Neuron (in vitro differentiated cells): Measurements from ENCODE around the gene IL10RB.
"Not testable (repeated sequence)": the region's sequence is repeated elsewhere in the genome, so short reads cannot be mapped to it uniquely, and the experiment has no call there.

Source experiments
- H2AFZ ChIP-seq: one replicate; pipeline ENCODE4 v1.6.1; 2013; ENCODE audit warnings: low read depth, mild to moderate bottlenecking, inconsistent platforms, low read length, moderate library complexity
- H3K27me3 ChIP-seq: one replicate; pipeline ENCODE4 v1.6.1; 2013; ENCODE audit warnings: low read length; ENCODE audit not compliant: insufficient read depth
- H3K36me3 ChIP-seq: one replicate; pipeline ENCODE4 v1.6.1; 2013; ENCODE audit warnings: low read length; ENCODE audit not compliant: insufficient read depth
- H3K4me1 ChIP-seq: one replicate; pipeline ENCODE4 v1.6.1; 2013; ENCODE audit warnings: low read length; ENCODE audit not compliant: insufficient read depth
- H3K4me3 ChIP-seq: 2 replicates; pipeline ENCODE4 v1.5.1; 2013; ENCODE audit warnings: mild to moderate bottlenecking, low read length, moderate library complexity
- H3K9me3 ChIP-seq: one replicate; pipeline ENCODE4 v1.6.1; 2013; ENCODE audit warnings: low read length

The IL10RB gene

DNA sequence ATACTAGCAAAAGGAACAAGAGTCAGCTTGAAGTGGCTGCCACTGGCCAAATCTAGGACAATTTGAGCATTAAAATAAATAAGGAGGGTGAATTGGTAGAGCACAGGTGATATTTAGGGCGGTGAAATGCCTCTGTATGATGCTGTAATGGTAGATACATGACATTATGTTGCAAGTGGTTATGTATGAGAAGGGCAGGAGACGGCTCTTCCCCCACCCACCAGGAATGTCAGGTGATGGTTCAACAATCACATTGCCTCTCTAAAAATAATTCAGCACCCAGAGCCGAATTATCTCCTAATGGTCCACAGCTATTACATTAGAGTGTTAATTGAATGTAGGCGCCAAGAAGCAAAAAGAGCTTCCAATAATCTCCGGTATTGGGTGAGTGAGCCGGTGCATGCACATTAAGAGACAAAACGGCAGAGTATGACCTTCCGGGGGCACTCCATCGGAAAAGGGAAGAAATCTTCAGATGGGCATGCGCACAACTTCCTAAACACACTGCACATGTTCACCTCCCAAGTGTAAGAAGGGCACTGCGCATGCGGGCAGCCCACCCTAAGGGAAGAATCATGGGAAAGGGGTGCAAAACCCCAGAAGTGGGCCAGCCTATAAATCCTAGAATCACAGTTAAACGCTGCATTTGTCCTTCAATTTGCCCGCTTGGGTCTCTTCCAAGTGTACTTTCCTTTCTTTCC, 51.8 kb downstream of the IL10RB start:
- Histone ChIP-seq H3K36me3 (no peaks in the 10 kb centered on the region), H3K4me3 (no peak overlapping the region)

DNA sequence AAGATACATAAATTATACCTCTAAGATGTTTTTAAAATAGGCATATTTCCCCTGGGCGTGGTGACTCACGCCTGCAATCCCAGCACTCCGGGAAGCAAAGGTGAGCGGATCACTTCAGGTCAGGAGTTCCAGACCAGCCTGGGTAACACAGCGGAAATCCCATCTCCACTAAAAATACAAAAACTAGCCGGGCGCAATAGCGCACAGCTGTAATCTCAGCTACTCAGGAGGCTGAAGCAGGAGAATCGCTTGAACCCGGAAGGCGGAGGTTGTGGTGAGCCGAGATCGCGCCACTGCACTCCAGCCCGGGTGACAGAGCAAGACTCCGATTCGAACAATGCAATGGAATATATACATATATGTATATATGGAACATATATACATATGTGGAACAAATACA, 54.8 kb downstream of the IL10RB start:
- not testable (repeated sequence) for H3K27me3 ChIP-seq, H2AFZ ChIP-seq, H3K9me3 ChIP-seq, H3K36me3 ChIP-seq, H3K4me3 ChIP-seq, H3K4me1 ChIP-seq

More for the DNA sequence above, 51.8 kb downstream of the IL10RB start:
- H2AFZ ChIP-seq = no peak overlapping the region
- H3K27me3 ChIP-seq = no peaks in the 10 kb centered on the region
- H3K9me3 ChIP-seq = no peaks in the 10 kb centered on the region
- no peaks in the 10 kb centered on the region for H3K4me1 ChIP-seq

DNA sequence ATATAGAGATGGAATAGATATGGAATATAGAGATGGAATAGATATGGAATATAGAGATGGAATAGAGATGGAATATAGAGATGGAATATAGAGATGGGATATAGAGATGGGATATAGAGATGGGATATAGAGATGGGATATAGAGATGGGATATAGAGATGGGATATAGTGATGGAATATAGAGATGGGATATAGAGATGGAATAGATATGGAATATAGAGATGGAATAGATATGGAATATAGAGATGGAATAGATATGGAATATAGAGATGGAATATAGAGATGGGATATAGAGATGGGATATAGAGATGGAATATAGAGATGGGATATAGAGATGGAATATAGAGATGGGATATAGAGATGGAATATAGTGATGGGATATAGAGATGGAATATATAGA, 57.4 kb downstream of the IL10RB start:
- H3K4me3 ChIP-seq = peak overlapping the region; percentile 65
- H3K4me1 ChIP-seq, H3K27me3 ChIP-seq, H3K36me3 ChIP-seq, H3K9me3 ChIP-seq, H2AFZ ChIP-seq: not testable (repeated sequence)

GRCh38 chr21:33324291-33325221, 58.4 kb downstream of the IL10RB start, which contains the start of gene IFNAR1:
TSS of gene IFNAR1 (plus strand) at chr21:33324970. CDS start at chr21:33325056, 86 bp downstream.
- Histone ChIP-seq H3K36me3 (no peaks in the 10 kb centered on the region), H2AFZ (peak within 1 kb of the TSS; percentile 48), H3K4me1 (peaks cover 5% of the 10 kb centered on the region), H3K4me3 (peak within 1 kb of the TSS; percentile 65), H3K9me3 (peaks cover 3% of the 10 kb centered on the region), H3K27me3 (no peaks in the 10 kb centered on the region)

GRCh38 chr21:33325222-33326067, 59.3 kb downstream of the IL10RB start:
- Histone ChIP-seq H3K4me1 (peaks cover 5% of the 10 kb centered on the region), H3K27me3 (no peaks in the 10 kb centered on the region), H3K4me3 (peak overlapping the region; percentile 65), H3K36me3 (no peaks in the 10 kb centered on the region), H2AFZ (peak overlapping the region; percentile 48), H3K9me3 (peaks cover 3% of the 10 kb centered on the region)

DNA sequence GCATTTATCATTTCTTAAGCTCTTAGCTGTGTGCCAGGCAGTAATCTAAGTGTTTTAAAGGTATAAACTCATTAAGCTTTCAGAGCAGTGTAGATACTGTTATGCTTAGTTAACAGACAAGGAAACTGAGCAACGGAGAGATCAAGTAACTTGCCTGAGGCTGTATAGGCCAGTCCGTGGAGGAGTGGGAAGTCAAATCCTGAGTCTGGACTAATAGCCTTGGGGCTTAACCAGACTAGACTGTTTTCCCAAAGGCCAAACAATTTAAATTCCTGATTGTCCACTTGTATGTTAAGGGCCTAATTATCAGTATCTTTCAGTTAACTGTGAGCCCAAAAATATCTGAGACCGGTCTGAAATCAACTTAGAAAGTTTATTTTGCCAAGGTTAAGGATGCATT, 61.2 kb downstream of the IL10RB start:
- Histone ChIP-seq H3K27me3 (no peaks in the 10 kb centered on the region), H3K4me1 (peaks cover 5% of the 10 kb centered on the region), H3K36me3 (peaks cover 9% of the 10 kb centered on the region), H3K4me3 (no peak overlapping the region), H3K9me3 (peaks cover 20% of the 10 kb centered on the region), H2AFZ (no peak overlapping the region)

DNA sequence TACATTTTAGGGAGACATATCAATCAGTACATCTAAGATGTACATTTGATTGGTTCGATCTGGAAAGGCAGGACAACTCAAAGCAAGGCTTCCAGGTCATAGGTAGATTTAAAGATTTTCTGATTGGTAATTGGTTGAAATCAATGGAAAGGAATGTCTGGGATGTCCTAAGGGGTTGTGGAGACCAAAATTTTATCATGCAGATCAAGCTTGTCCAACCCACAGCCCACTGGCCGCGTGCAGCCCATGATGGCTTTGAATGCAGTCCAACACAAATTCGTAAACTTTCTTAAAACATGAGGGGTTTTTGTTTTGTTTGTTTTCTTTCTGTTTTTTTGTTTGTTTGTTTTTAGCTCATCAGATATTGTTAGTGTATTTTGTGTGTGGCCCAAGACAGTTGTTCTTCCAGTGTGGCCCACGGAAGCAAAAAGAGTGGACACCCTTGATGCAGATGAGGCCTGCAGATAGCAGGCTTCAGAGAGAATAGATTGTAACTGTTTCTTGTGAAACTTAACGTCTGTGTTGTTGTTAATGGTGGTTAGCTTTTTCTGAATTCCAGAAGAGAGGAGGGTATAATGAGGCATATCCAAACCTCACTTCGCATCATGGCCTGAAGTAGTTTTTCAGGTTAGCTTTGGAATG, 61.7 kb downstream of the IL10RB start:
- Histone ChIP-seq H3K9me3 (peaks cover 21% of the 10 kb centered on the region), H2AFZ (no peak overlapping the region), H3K4me3 (no peak overlapping the region), H3K4me1 (peaks cover 5% of the 10 kb centered on the region), H3K27me3 (no peaks in the 10 kb centered on the region), H3K36me3 (peaks cover 9% of the 10 kb centered on the region)

DNA sequence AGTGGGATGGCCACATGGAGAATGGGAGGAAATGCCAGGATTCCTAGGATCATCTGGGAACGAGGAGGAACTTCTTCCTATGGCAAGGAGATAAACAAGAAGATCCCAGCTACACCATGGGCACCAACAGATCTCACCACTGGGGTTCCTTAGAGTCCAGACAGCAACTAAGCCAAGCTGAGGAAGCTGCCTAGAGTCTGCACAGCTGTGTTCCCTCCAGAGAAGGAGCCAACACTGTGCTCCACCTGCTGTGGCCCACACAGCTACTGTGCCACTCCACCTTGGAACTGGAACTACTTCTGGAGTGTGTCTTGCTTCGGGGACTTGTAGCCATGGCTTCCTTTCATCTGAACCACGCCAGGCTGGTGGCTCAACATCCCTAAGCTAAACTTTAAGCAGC, 64.6 kb downstream of the IL10RB start:
- H3K4me3 ChIP-seq = no peak overlapping the region
- H3K36me3 ChIP-seq = peaks cover 12% of the 10 kb centered on the region
- peaks cover 3% of the 10 kb centered on the region for H3K4me1 ChIP-seq
- H3K9me3 ChIP-seq = peaks cover 27% of the 10 kb centered on the region
- no peaks in the 10 kb centered on the region for H3K27me3 ChIP-seq
- H2AFZ ChIP-seq = no peak overlapping the region

DNA sequence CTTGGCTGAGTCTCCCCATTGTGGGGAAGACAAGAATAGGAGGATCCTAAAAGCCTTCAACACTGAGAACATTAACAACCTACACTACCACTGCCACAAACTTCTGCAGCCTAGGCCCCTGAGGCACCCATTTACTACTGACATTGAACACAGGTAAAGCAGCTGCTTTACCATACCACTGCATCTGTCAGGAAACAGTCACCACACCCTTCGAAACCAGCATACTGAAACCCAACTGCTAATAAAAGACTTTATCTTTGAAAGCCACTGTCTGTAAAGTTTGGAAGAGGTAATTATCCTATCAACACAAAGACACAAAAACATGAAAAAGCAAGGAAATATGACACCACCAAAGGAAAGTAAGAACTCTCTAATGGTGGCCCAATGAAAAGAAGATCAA, 66.0 kb downstream of the IL10RB start:
- H3K27me3 ChIP-seq = no peaks in the 10 kb centered on the region
- H3K4me3 ChIP-seq = no peak overlapping the region
- H3K4me1 ChIP-seq = no peaks in the 10 kb centered on the region
- peaks cover 19% of the 10 kb centered on the region for H3K36me3 ChIP-seq
- peaks cover 28% of the 10 kb centered on the region for H3K9me3 ChIP-seq
- H2AFZ ChIP-seq = no peak overlapping the region

- Histone ChIP-seq H3K27me3 (no peaks in the 10 kb centered on the region), H3K4me3 (no peak overlapping the region), H3K4me1 (no peaks in the 10 kb centered on the region), H3K9me3 (peaks cover 25% of the 10 kb centered on the region), H3K36me3 (peaks cover 26% of the 10 kb centered on the region), H2AFZ (no peak overlapping the region)
Measured at GRCh38 chr21:33334191-33334590, 68.0 kb downstream of the IL10RB start.

DNA sequence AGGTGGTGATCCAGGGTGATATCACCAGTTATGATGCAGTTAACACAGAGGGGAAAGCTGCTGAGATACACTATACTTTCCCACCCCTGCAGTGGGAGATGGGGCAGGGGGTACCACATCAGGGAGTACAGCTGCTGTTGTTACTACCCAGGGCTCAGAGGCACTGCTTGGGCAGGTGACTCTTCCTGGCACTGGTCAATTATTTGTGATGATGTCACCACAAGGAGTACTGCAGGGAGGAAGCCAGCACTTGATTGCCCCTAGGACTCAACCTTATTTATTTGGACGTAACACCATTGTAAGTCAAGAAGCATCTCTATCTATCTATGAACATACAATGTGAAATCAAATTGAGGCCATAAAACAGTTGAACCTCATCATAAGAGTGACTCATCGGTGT, 68.7 kb downstream of the IL10RB start:
- peaks cover 26% of the 10 kb centered on the region for H3K36me3 ChIP-seq
- peaks cover 25% of the 10 kb centered on the region for H3K9me3 ChIP-seq
- H3K4me3 ChIP-seq = no peak overlapping the region
- no peaks in the 10 kb centered on the region for H3K4me1 ChIP-seq
- no peaks in the 10 kb centered on the region for H3K27me3 ChIP-seq
- no peak overlapping the region for H2AFZ ChIP-seq

DNA sequence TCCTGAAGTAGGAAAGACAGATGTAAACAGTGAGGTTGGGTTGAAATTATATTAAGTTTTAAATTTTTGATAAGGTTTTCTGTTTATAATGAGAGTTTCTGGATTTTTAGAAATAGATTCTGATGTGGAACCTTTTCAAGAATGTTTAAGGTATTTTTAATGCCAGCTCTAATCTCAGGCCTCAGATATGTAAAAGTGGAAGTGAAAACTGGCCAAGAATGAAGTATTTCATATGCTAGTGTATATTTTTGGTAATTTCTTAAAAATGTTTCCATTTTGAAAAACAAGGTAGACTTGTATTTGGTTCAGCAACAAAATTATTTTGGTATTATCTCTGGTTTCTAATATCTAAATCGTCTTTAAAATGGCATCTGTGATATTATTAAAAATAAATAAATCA, 73.0 kb downstream of the IL10RB start:
- no peak overlapping the region for H2AFZ ChIP-seq
- no peaks in the 10 kb centered on the region for H3K27me3 ChIP-seq
- no peaks in the 10 kb centered on the region for H3K4me1 ChIP-seq
- H3K4me3 ChIP-seq = no peak overlapping the region
- peaks cover 5% of the 10 kb centered on the region for H3K9me3 ChIP-seq
- H3K36me3 ChIP-seq = peaks cover 49% of the 10 kb centered on the region
